H1 (cell line): ENCODE measurements around the gene GBE1. TPM values are rescaled to one million over a fixed set of nuclear protein-coding genes. Genes with fewer than 3 reads are reported as not detected.

Experiments used
- CTCF ChIA-PET: fragments of 300-600 bp; sonication (Branson Sonifier 250); formaldehyde crosslinking; loops from one replicate; lab custom pipeline; 2021; ENCODE audit not compliant: partially characterized antibody; lab: Charles Lee
- POLR2A ChIA-PET: fragments of 300-600 bp; sonication (Branson Sonifier 250); formaldehyde crosslinking; loops from one replicate; lab custom pipeline; 2021; ENCODE audit warnings: inconsistent platforms; ENCODE audit not compliant: partially characterized antibody; lab: Charles Lee
- DNase-seq, 2 experiments: peaks; one replicate each; pipeline versions ENCODE4 v3.0.0 to v3.0.0-alpha.2; 2010 to 2022; ENCODE audit warnings: low spot score in 2 of 2, low read depth in 1 of 2, mixed read lengths in 1 of 2
- FAIRE-seq: peaks from 2 replicates; lab custom pipeline; 2011; peaks lifted over from hg19 to GRCh38; lab: Jason Lieb, UNC
- H2AFZ ChIP-seq: 2 replicates; pipeline ENCODE4 v1.8.1; 2012; ENCODE audit warnings: low read length, inconsistent platforms
- H2AK5ac ChIP-seq: 2 replicates; pipeline ENCODE4 v1.6.1; 2013; ENCODE audit warnings: low read depth, low read length
- H2BK120ac ChIP-seq: replicated peaks from 2 replicates; pipeline ENCODE3; 2013; ENCODE audit warnings: low read depth, low read length, inconsistent platforms
- H2BK12ac ChIP-seq: 2 replicates; pipeline ENCODE4 v1.6.1; 2013; ENCODE audit warnings: low read depth, low read length
- H2BK15ac ChIP-seq: 2 replicates; pipeline ENCODE4 v1.6.1; 2013; ENCODE audit warnings: low read length
- H2BK20ac ChIP-seq: 2 replicates; pipeline ENCODE4 v1.6.1; 2013; ENCODE audit warnings: low read length
- H2BK5ac ChIP-seq: 2 replicates; pipeline ENCODE4 v1.6.1; 2013; ENCODE audit warnings: low read depth, low read length
- H3K14ac ChIP-seq: 2 replicates; pipeline ENCODE4 v1.6.1; 2013; ENCODE audit warnings: inconsistent platforms; ENCODE audit not compliant: insufficient read length
- H3K18ac ChIP-seq: 2 replicates; pipeline ENCODE4 v1.6.1; 2013; ENCODE audit warnings: low read length; ENCODE audit errors: extremely low read depth
- H3K23ac ChIP-seq: 2 replicates; pipeline ENCODE4 v1.6.1; 2013; ENCODE audit warnings: inconsistent platforms; ENCODE audit not compliant: insufficient read length
- H3K23me2 ChIP-seq: 2 replicates; pipeline ENCODE4 v1.6.1; 2013; ENCODE audit warnings: low read depth, low read length
- H3K27ac ChIP-seq: 2 replicates; pipeline ENCODE4 v1.6.1; 2011; ENCODE audit warnings: low read depth, low read length, inconsistent platforms
- H3K27me3 ChIP-seq, 4 experiments: replicated peaks in 1 of 4; 1 replicate in 1 of 4; 2 replicates in 3 of 4; pipeline versions ENCODE4 v1.6.1 to v1.8.1; 2011 to 2013; ENCODE audit warnings: low read length in 3 of 4, mild to moderate bottlenecking in 3 of 4, inconsistent platforms in 2 of 4, mixed read lengths in 2 of 4, moderate library complexity in 1 of 4; ENCODE audit not compliant: control insufficient read depth in 3 of 4, insufficient read depth in 3 of 4; ENCODE audit errors: extremely low read depth in 1 of 4
- H3K36me3 ChIP-seq, 4 experiments: 2 replicates each; pipeline versions ENCODE4 v1.6.1 to v1.8.1; 2011 to 2013; ENCODE audit warnings: mild to moderate bottlenecking in 4 of 4, low read length in 3 of 4, moderate library complexity in 2 of 4, control low read depth in 1 of 4, inconsistent platforms in 1 of 4; ENCODE audit not compliant: insufficient read depth in 4 of 4, control insufficient read depth in 2 of 4
- H3K4ac ChIP-seq: replicated peaks from 2 replicates; pipeline ENCODE3; 2013; ENCODE audit warnings: low read length, low read depth, mixed read lengths, inconsistent platforms; ENCODE audit not compliant: insufficient read length
- H3K4me1 ChIP-seq, 4 experiments: replicated peaks in 1 of 4; 1 replicate in 1 of 4; 2 replicates in 3 of 4; pipeline versions ENCODE4 v1.6.1 to v1.8.1; 2011 to 2013; ENCODE audit warnings: low read length in 3 of 4, inconsistent platforms in 2 of 4, mixed read lengths in 1 of 4; ENCODE audit not compliant: insufficient read depth in 4 of 4, control insufficient read depth in 3 of 4
- H3K4me2 ChIP-seq, 2 experiments: 2 replicates each; pipeline versions ENCODE4 v1.6.1 to v1.8.1; 2011 to 2013; ENCODE audit warnings: low read depth in 2 of 2, low read length in 2 of 2, control low read depth in 1 of 2, inconsistent platforms in 1 of 2, mild to moderate bottlenecking in 1 of 2; ENCODE audit not compliant: insufficient read depth in 1 of 2
- H3K4me3 ChIP-seq, 4 experiments: fragments of 200-600, 300-600 bp in 1 of 4; sonication (generic), shearing (Covaris generic), sonication (Bioruptor Twin) in 1 of 4; 2 replicates each; pipeline versions ENCODE4 v1.5.1 to v1.8.1; 2011 to 2016; ENCODE audit warnings: low read length in 4 of 4, low read depth in 3 of 4, control low read depth in 2 of 4, inconsistent platforms in 2 of 4, mild to moderate bottlenecking in 2 of 4, mixed read lengths in 1 of 4, moderate library complexity in 1 of 4; ENCODE audit not compliant: insufficient read depth in 2 of 4; ENCODE audit errors: extremely low read depth in 1 of 4
- H3K56ac ChIP-seq: replicated peaks from 2 replicates; pipeline ENCODE3; 2013; ENCODE audit warnings: low read depth, mild to moderate bottlenecking, mixed read lengths, low read length, inconsistent platforms; ENCODE audit not compliant: insufficient read length
- H3K79me1 ChIP-seq: 2 replicates; pipeline ENCODE4 v1.6.1; 2013; ENCODE audit warnings: low read depth, low read length, control low read depth
- H3K79me2 ChIP-seq, 2 experiments: 2 replicates each; pipeline versions ENCODE4 v1.6.1 to v1.8.1; 2012 to 2013; ENCODE audit warnings: low read length in 2 of 2, mild to moderate bottlenecking in 2 of 2, inconsistent platforms in 1 of 2; ENCODE audit not compliant: insufficient read depth in 2 of 2, control insufficient read depth in 1 of 2
- H3K9ac ChIP-seq, 4 experiments: replicated peaks in 1 of 4; 1 replicate in 1 of 4; 2 replicates in 3 of 4; pipeline versions ENCODE4 v1.6.1 to v1.8.1; 2011 to 2013; ENCODE audit warnings: low read depth in 3 of 4, low read length in 3 of 4, control low read depth in 2 of 4, mild to moderate bottlenecking in 2 of 4, moderate library complexity in 2 of 4, inconsistent platforms in 1 of 4; ENCODE audit errors: extremely low read depth in 1 of 4
- H3K9me3 ChIP-seq, 2 experiments: 2 replicates each; pipeline versions ENCODE4 v1.6.1 to v1.8.1; 2012 to 2013; ENCODE audit warnings: mild to moderate bottlenecking in 2 of 2, moderate library complexity in 2 of 2, control low read depth in 1 of 2, inconsistent platforms in 1 of 2, low read depth in 1 of 2, low read length in 1 of 2, mixed read lengths in 1 of 2; ENCODE audit not compliant: insufficient read depth in 2 of 2
- H4K20me1 ChIP-seq, 2 experiments: replicated peaks in 1 of 2; 2 replicates each; pipeline versions ENCODE3 to v1.8.1; 2011 to 2013; ENCODE audit warnings: inconsistent platforms in 2 of 2, low read length in 2 of 2, mild to moderate bottlenecking in 1 of 2; ENCODE audit not compliant: insufficient read depth in 2 of 2, control insufficient read depth in 1 of 2
- H4K5ac ChIP-seq: 2 replicates; pipeline ENCODE4 v1.6.1; 2013; ENCODE audit warnings: low read length, low read depth, mixed read lengths, inconsistent platforms; ENCODE audit not compliant: insufficient read length
- H4K8ac ChIP-seq: 2 replicates; pipeline ENCODE4 v1.8.0; 2013; ENCODE audit warnings: mild to moderate bottlenecking, moderate library complexity, low read length, inconsistent platforms; ENCODE audit not compliant: insufficient read depth; ENCODE audit errors: extremely low read depth
- H4K91ac ChIP-seq: replicated peaks from 2 replicates; pipeline ENCODE3; 2013; ENCODE audit warnings: low read length, mixed read lengths, inconsistent platforms; ENCODE audit not compliant: insufficient read length
- SP2 ChIP-seq: IDR thresholded peaks from 2 replicates; pipeline ENCODE4 v1.6.1; 2012; ENCODE audit warnings: mild to moderate bottlenecking, low read length, inconsistent platforms
- WGBS, 2 experiments: shearing (Covaris generic) in 1 of 2; methylation state at CpG; one replicate each; pipeline versions ENCODE4 v1.1.6 to v1.1.7; 2013 to 2015; ENCODE audit warnings: low lambda C conversion rate in 2 of 2, mixed read lengths in 2 of 2, inconsistent platforms in 1 of 2, low coverage in 1 of 2, missing lambda C conversion rate in 1 of 2; ENCODE audit not compliant: insufficient replicate concordance in 2 of 2, insufficient coverage in 1 of 2, insufficient read length in 1 of 2; ENCODE audit errors: extremely low coverage in 1 of 2, missing lambda C conversion rate in 1 of 2; 5-methylcytosine and 5-hydroxymethylcytosine counted together
- polyA plus RNA-seq, 7 experiments: library from polyadenylated mRNA; depleted of rRNA in 3 of 7; stranded (reverse) in 5 of 7; unstranded in 2 of 7; fragments of >200 nt in 5 of 7; fragments of 200-250 nt in 2 of 7; gene quantifications; 1 replicate in 5 of 7; 2 replicates in 1 of 7; 4 replicates in 1 of 7; pipeline versions ENCODE4 v1.2.1 to v1.2.3, GENCODE V29; 2011 to 2013; ENCODE audit warnings: missing spikeins in 2 of 7, mixed read lengths in 2 of 7
- total RNA-seq: library from RNA; stranded (reverse); fragmentation: NEBNext Ultra II Directional; extraction: Animal tissue kit (Norgen Biotek cat#: 25700); gene quantifications from 2 replicates; pipeline ENCODE4 v1.2.1, GENCODE V29; 2021

GBE1 gene
- total and polyA plus RNA-seq, 2 of the 8 experiments (the other 6 are each of a cell fraction or from before 2014, with no cell fraction given) = 3.3 to 7.3 TPM

- POLR2A ChIA-PET = interaction anchor here (1.4 kb wide), 1 partner anchor 9 kb away, joined by 5 read pairs; the partner anchor contains the start of gene GBE1
- H3K9me3 ChIP-seq = peaks cover 0 to 4% of the 10 kb centered on the region in 2 experiments; a peak in 1 of 4 replicates
- H4K8ac ChIP-seq = no peak overlapping the region
- H2BK120ac ChIP-seq = no peak overlapping the region
- no peak overlapping the region for H3K4me2 ChIP-seq
- H3K79me1 ChIP-seq = no peaks in the 10 kb centered on the region
- H4K5ac ChIP-seq = no peak overlapping the region
- no peak overlapping the region for H2AFZ ChIP-seq
- FAIRE-seq = no peak
- H4K20me1 ChIP-seq = no peaks in the 10 kb centered on the region
- H3K23me2 ChIP-seq = no peaks in the 10 kb centered on the region; the same call in 1 of the 2 replicates
- no peak overlapping the region for H3K23ac ChIP-seq
- no peak overlapping the region for H3K27ac ChIP-seq
- no peak overlapping the region for H3K4ac ChIP-seq
- H3K4me1 ChIP-seq = peaks cover 0 to 2% (median 0%) of the 10 kb centered on the region in 4 experiments; a peak in 1 of 7 replicates
- no peak overlapping the region for H2BK12ac ChIP-seq
- no peak overlapping the region for H3K14ac ChIP-seq
- H3K79me2 ChIP-seq = no peaks in the 10 kb centered on the region
- no peak overlapping the region for H2BK20ac ChIP-seq
- no peak overlapping the region for H3K56ac ChIP-seq
- H3K9ac ChIP-seq = no peak overlapping the region
- H3K4me3 ChIP-seq = no peak overlapping the region
- H3K18ac ChIP-seq = no peak overlapping the region
- no peak overlapping the region for H2BK5ac ChIP-seq
- H4K91ac ChIP-seq = no peak overlapping the region
- no peaks in the 10 kb centered on the region for H3K27me3 ChIP-seq
- 69% methylated on average over 3 of the region's 3 CpGs; no CpG with 5 or more reads in 1 of the 2 experiments for WGBS, 2 experiments
- no peak overlapping the region for H2AK5ac ChIP-seq
- no peak overlapping the region for H2BK15ac ChIP-seq
- H3K36me3 ChIP-seq = no peaks in the 10 kb centered on the region
- CTCF ChIA-PET = no interaction called here
- DNase-seq = no peak
- TF ChIP-seq SP2 = no peak
Measured at GRCh38 chr3:81770710-81771109, 9.3 kb upstream of the GBE1 start.
